SH-SY5Y (cell line): ENCODE results near the gene TAS2R3.

ENCODE experiments used
- GATA2 ChIP-seq: IDR thresholded peaks from 2 replicates; pipeline ENCODE4 v1.6.1; 2011; ENCODE audit warnings: mild to moderate bottlenecking, low read depth, low read length
- GATA3 ChIP-seq: IDR thresholded peaks from 2 replicates; pipeline ENCODE4 v1.6.1; 2011; ENCODE audit warnings: low read depth, mild to moderate bottlenecking, low read length, moderate library complexity

Gene TAS2R3

GRCh38 chr7:141763797-141764196, at the start of gene TAS2R3:
TAS2R3 (plus strand) TSS chr7:141764097; CDS start chr7:141764159, 62 bp downstream.
- TF ChIP-seq GATA2 (no peak), GATA3 (no peak)

- TF ChIP-seq GATA2 (no peak), GATA3 (no peak)
These were observed 49.3 kb upstream of the TAS2R3 start for GRCh38 chr7:141714571-141714970.

- TF ChIP-seq GATA3 = no peak
- TF ChIP-seq GATA2 = no peak
These were observed 48.9 kb upstream of the TAS2R3 start for GRCh38 chr7:141715018-141715417.

GRCh38 chr7:141715794-141716689, 47.9 kb upstream of the TAS2R3 start:
- TF ChIP-seq GATA2 (no peak), GATA3 (no peak)

GRCh38 chr7:141717450-141717849, 46.4 kb upstream of the TAS2R3 start:
- TF ChIP-seq GATA3 (no peak), GATA2 (no peak)

DNA sequence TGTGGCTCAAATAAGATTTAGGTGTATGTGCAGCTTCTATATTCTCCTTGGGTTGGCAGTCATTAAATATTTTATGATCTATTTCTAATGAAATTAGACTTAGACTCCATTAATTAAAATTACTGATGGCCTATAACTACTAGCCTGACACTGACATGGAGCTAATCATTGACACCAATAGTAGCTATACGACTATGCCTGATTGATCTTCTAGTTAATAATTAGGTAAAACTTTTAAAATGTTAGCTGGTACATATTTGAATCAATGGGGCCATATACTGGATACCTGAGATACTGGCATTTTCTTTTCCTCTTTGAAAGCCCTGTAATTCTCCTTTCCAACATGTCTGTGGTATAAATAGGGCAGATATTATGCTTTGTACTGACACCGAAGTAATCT, 41.4 kb upstream of the TAS2R3 start:
- TF ChIP-seq GATA2 (no peak), GATA3 (no peak)

- TF ChIP-seq GATA3 = no peak
- no peak for TF ChIP-seq GATA2
These were observed 34.9 kb upstream of the TAS2R3 start for GRCh38 chr7:141729020-141729419.

DNA sequence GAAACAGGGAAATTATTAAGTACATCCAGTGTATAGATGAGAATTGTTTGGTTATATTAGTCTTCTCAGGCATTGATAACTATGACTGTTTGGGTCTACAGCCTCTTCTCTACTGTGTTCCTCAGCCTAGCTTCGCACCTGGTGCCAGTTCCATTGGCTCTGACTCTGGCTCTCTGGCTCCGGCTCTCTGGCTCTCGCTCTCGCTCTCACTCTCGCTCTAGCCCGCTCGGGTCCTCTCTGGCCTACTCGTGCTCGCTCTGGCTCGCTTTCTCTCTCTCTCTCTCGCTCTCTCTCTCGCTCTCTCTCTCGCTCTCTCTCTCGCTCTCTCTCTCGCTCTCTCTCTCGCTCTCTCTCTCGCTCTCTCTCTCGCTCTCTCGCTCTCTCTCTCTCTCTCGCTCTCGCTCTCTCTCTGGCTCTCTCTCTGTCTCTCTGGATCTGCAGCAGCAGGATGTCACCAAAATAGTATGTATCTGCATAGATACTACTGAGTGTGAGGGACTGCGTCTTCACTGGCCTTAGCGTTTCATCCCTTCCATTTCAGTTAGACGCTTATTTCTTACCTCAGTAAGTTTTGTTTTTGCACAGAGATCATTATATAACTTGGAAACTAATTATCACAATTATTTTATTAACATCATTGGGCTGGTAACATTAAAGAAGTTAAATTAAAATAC, 32.3 kb upstream of the TAS2R3 start:
- TF ChIP-seq GATA3 = no peak

DNA sequence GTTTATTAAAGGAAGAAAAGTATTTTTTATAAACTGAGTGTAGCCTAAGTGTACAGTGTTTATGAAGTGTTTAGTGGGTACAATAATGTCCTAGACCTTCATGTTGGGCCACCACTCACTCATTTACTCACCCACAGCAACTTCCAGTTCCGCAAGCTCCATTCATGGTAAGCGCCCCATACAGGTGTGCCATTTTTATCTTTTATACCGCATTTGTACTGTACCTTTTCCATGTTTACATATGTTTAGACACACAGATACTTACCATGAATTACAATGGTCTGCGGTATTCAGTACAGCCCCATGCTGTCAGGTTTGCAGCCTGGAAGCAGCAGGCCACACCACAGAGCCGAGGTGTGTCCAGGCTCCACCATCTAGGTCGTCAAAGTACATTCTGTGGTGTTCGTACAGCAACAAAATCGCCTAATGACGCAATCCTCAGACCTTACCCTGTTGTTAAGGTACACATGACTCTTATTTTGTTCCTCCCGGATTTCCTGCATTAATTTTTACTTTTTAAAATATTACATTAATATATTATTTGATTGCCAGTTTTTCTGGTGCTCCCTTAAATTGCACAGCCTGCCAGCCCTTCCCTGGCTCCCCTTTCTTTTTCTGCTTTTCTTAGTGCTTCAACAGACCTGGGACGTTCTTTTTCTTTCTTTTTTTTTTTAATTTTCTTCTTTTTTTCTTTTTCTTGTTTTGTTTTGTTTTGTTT, 26.6 kb upstream of the TAS2R3 start:
- TF ChIP-seq GATA3 (no peak), GATA2 (no peak)

- TF ChIP-seq GATA2 (no peak; the same call in 1 of the 2 replicates), GATA3 (no peak)
These were observed 25.9 kb upstream of the TAS2R3 start, which contains the start of gene SSBP1 for GRCh38 chr7:141737836-141738591. SSBP1 (plus strand) TSS chr7:141738358; CDS start chr7:141739167, 809 bp downstream.

DNA sequence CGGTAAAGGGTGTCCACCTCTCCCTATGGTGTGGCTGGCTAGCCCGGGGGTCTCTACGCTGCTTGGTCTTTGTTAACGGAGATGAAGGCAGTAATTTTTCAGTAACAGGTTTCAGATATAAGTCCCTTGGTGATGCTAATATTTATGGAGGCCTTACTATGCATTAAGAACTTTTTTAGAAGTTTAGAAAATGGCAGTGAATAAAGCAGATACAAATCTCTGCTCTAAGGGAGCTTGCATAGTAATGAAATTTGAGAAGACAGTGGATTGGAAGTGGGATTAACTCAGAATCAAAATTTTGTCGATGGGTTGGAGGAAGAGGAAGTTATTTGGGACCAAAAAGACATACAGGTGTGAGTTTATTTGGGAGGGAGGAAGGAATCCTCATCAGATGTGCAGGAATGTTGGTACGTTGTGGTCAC, 25.3 kb upstream of the TAS2R3 start:
- TF ChIP-seq GATA3 = no peak
- TF ChIP-seq GATA2 = no peak

GRCh38 chr7:141739250-141739649, 24.6 kb upstream of the TAS2R3 start:
- TF ChIP-seq GATA3 (no peak), GATA2 (no peak)

DNA sequence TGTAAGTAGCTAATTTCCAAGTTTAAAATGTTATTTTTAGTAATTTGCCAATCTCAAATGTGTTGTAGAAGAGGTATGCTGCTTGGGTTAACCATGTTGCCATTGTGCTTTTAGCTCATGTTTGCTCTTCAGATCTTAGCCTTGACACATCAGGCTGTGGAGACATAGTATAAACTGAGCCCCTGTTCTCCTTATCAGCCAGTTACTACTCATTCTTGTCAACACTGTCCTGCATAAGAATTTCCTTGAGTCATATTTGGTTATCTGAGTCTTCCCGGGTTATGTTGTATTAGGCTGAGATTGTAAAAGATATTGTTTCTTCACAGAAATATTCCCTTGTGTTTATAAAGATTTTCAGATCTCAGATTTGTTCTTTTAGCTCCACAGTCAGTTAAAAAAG, 21.7 kb upstream of the TAS2R3 start:
- TF ChIP-seq GATA3 (no peak), GATA2 (no peak)
